GM19043 (cell line): ENCODE measurements around the gene TMEM120B.
A peak's percentile ranks its signal among the peaks of the same experiment; 100 is the strongest.
"Not testable (repeated sequence)": the region's sequence is repeated elsewhere in the genome, so short reads cannot be mapped to it uniquely, and the experiment has no call there.

Experiments used
- ATAC-seq: cut with Tn5 transposase; IDR thresholded peaks from one replicate; pipeline ENCODE4 v1.9.1; 2021; ENCODE audit warnings: low read depth; ENCODE audit not compliant: unreplicated experiment

TMEM120B gene

DNA sequence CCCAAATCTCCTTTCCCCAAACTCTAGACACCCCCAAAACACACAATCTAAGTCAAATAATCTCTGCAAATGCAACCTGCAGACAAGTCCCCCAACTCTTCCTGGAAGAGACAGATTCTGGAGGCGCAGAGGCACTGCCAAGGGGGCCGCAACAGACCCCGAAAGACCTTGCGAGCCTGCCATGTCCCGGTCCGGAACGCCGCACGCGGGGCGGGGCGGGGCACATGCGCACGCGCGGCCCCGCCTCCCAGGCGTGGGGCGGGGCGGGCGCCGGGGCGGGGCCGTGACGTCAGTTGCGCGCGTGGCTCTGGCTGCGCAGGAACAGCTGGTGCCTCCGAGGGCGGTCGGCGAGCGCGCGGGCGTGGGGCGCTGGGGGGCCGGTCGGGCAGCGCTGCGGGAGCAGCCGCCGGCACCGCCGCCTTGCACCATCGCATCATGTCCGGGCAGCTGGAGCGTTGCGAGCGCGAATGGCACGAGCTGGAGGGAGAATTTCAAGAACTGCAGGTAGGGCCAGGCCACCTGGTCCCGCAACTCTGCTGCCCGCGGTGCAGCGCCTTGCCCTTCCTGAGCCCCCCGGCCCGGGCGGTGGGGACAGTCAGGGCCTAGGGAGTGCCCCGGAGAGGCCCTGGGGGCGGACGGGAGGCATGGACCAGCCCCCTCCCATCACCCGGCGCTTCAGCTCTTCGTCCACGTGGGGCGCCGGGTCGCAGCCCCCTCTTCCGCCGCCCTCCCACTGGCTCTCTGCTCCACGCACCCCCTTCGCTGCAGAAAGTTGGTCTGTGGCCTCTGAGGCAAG is at the start of gene TMEM120B:
TMEM120B (plus strand) TSS at position 292 of the 796 bp plus-strand sequence; CDS start at position 436, 144 bp downstream.
- peak; percentile 70 for ATAC-seq

DNA sequence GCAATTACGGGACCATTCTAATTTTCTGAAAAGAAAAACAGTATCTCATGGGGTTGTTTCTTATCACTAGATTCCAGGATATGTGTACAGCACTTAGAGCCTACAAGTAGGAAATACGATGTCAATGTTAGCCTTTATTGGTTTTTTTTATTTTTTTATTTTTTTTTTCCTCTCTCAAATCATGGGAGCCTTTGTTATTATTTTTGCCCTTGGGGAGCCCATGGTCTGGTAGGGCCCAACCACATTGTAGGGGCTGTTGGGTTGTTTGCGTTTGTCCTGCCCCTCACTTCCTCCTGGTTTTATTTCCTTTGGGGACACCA is 49.0 kb upstream of the TMEM120B start:
- no peak for ATAC-seq

DNA sequence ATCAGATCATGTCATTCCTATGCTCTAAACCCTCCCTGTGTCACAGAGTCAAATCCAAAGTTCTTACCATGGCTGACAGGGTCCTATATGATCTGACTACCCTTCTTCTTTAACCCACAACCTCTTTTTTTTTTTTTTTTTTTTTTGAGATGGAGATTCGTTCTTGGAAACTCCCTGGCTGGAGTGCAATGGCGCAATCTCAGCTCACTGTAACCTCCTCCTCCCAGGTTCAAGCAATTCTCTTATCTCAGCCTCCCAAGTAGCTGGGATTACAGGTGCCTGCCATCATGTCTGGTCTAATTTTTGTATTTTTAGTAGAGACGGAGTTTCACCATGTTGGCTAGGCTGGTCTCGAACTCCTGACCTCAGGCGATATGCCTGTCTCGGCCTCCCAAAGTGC is 45.7 kb upstream of the TMEM120B start:
- ATAC-seq, result not testable (repeated sequence)

DNA sequence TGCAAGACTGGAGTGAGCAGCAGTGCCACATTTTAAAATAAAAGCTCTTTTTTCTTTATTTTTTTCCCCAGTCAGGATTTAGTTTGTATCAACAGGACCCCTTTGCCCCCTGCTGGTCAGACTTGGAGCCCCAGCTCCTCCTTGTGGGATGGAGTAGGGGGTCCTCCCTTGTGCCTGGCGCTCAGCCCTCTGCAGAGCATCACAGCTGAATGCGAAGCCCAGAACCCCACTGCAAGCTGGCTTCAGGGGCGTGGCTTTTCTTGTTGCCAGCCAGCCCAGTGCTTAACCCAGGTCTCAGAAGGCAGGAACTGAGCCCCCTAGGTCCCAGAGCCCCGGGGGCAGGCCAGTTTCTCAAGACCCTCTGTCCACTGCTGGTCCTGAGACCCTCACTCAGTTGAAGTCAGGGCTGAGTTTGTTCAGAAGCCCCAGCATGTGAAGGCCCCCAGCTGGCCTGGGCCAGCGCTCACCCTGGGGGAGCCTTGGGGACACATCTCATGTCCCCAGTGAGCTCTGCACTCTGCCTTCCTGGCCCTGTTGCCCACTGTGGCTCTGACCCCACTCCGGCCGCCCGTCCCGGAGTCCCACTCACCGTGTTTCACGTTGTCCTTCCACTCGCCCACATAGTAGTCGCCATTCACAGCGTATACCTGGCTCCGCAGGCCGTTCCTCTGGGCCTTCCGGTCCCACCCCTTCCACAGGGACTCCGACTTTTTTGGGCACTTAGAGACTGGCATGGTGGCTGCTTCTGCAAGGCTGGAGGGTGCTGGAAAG is 43.6 kb upstream of the TMEM120B start:
- ATAC-seq, result no peak

DNA sequence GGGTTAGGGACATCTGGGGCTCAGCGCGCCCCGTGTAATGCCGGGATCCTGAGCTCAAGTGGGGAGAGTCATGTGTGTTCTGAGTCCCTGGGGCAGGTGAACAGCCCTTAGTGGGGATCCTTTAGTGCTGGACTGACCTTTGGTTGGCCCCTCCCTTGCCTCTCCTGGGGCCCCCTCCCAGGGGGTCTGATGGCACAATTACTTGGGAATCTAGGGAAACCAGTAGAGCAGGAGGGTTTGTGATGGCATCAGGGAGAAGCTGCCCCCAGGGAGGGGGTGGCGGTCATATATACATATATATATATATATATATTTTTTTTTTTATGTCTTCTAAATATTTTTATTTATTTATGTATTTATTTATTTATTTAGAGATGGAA is 43.0 kb upstream of the TMEM120B start, which contains the start of gene MORN3:
MORN3 (minus strand) TSS at position 134 of the 380 bp plus-strand sequence. CDS start 171 bp downstream, outside the sequence.
- ATAC-seq, result no peak

DNA sequence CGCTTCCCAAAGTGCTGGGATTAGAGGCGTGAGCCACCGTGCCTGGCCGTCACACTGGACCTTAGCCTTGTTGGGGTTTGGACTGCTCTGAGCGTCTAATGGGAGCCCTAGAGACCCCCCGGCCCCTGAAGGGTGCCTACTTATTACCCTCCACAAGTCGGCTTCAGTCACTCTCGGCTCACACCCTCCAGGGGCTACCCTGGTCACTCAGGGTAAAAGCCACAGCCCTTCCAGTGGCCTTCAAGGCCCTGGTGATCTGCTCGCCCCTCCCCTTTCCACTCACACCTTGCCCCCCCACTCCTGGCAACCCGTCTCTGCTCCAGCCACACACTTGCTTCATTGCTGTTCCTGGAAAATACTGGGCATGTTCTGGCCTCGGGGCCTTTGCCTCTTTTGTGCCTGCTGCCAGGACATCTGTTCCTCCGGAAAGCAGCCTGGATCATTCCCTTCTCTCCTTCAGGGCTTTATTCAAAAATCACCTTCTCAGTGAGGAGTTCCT is 39.5 kb upstream of the TMEM120B start:
- no peak for ATAC-seq

DNA sequence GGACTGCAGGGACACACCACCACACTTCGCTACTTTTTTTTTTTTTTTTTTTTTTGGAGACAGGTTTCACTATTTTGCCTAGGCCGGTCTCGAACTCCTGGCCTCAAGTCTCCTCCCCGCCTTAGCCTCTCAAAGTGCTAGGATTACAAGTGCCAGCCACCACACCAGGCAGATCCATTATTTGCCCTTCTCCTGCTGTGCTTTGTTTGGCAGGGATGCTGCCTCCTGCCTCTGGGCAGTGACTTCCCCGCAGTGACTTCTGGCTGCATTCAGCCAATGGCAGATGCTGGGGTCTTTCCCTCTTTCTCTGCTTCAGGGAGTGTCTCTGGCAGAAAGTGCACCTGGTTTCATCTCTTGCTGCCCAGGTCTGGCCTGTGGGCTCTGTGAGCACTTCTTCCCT is 36.4 kb upstream of the TMEM120B start:
- ATAC-seq, result no peak

DNA sequence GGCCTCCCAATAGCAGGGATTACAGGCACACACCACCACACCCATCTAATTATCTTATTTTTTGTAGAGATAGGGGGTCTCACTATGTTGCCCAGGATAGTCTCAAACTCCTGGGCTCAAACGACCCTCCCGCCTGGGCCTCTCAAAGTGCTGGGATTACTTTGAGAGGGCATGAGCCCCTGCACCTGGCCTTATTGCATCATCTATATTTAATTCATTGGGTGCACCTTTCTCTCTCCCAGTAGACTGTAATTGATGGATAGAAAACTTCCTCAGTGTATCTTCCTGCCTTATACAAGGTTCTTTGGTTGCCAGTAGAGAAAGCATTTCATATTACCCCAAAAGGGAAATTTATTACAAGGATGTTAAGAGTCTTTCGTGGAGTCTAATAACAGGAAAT is 34.2 kb upstream of the TMEM120B start:
- ATAC-seq, result no peak

DNA sequence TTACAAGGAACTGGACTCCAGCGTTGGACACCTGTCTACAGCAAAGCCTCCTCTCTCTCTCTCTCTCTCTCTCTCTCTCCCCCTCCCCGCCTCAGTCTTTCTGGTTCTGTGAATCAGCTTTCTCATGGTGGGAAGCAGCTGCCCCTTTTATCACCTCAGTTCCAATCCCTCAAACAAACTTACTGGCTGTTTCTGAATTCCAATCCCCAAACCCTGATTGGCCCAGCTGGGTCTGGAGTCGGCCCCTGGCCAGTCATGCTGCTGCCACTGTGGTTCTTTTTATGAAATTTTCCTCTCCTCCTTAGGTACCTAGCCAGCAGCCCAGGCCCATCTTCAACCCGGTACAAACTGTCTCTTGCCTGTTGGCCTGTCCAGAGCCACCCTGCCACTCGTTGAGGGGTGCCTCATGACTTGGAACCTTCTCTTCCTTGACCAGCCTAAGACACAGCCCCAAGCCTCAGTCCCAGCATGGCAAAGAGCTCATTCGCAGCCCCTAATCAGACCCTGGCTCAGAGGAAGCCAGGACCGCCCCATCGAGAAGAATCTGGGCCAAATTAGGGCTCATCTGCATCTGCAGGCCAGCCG is 33.7 kb upstream of the TMEM120B start:
- no peak for ATAC-seq

DNA sequence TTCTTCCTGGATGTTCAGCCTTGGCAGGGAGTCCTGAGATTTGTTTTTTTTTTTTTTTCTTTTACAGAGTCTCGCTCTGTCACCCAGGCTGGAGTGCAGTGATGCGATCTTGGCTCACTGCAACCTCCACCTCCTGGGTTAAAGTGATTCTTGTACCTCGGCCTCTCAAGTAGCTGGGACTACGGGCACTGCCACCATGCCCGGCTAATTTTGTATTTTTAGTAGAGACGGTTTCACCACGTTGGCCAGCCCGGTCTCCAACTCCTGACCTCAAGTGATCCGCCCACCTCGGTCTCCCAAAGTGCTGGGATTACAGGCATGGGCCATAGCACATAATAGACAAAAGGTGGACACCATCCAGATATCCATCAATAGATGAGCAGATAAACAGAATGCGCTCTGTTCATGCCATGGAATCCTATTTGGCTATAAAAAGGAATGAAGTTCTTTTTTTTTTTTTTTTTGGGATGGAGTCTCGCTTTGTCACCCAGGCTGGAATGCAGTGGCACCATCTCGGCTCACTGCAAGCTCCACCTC is 32.8 kb upstream of the TMEM120B start:
- ATAC-seq, result not testable (repeated sequence)

DNA sequence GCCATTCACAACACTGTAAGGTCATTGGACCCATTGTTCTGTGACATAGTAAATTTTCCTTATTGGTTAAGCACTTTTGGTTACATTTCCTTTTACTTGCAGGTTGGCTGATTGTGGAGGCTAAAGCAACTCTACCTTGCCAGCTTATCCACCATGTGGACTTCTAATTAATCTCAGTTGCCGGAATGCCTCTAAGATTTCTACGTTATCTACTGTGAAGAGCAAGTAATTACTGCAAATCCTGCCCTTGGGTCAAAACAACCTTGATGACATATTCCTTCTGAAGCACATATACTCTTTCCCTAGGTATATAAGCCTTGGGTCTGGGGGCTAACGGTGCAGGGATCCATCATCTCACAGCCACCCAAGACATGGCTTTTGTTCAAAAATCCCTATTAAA is 23.6 kb upstream of the TMEM120B start:
- no peak for ATAC-seq

DNA sequence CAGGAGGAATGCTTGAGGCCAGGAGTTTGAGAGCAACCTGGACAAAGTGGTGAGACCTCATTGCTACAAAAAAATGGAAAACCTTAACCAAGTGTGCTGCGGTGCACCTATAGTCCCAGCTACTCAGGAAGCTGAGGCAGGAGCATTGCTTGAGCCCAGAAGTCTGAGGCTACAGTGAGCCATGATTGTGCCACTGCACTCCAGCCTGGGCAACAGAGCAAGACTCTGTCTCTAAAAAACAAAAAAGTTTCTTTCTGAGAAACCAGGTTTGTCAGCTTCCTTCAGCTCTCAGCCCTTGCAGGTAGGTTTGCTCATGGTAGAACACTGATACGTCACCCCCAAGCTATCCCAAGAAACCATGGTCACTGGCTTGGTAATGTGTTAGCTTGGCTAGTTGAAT is 23.1 kb upstream of the TMEM120B start:
- ATAC-seq, result no peak

DNA sequence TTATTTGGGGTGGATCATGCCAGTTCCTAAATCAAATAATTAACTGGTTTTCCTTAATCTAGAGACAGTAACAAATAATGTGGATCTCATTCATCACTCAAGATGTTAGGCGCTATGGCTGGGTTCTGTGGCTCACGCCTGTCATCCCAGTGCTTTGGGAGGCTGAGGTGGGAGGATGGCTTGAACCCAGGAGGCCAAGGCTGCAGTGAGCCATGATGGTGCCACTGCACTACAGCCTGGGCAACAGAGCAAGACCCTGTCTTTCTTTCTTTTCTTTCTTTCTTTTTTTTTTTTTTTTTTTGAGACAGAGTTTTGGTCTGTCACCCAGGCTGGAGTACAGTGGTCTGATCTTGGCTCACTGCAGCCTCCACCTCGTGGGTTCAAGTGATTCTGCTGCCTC is 19.8 kb upstream of the TMEM120B start:
- ATAC-seq, result not testable (repeated sequence)

DNA sequence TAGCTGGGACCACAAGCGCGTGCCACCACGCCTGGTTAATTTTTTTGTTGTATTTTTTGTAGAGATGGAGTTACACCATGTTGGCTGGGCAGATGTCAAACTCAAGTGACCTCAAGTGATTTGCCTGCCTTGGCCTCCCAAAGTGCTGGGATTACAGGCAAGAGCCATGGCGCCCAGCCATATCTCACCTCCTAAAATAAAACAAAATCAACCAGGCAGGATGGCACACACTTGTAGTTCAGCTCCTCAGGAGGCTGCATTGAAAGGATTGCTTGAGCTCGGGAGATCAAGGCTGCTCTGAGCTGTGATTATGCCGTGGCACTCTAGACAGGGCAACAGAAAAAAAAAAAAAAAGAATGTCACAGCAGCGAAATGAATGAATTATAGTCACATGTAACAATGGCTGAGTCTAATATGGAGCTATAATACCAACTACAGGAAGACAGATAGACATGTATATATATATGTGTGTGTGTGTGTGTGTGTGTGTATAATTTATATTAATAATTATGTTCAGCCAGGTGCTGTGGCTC is 19.3 kb upstream of the TMEM120B start:
- ATAC-seq, result no peak

DNA sequence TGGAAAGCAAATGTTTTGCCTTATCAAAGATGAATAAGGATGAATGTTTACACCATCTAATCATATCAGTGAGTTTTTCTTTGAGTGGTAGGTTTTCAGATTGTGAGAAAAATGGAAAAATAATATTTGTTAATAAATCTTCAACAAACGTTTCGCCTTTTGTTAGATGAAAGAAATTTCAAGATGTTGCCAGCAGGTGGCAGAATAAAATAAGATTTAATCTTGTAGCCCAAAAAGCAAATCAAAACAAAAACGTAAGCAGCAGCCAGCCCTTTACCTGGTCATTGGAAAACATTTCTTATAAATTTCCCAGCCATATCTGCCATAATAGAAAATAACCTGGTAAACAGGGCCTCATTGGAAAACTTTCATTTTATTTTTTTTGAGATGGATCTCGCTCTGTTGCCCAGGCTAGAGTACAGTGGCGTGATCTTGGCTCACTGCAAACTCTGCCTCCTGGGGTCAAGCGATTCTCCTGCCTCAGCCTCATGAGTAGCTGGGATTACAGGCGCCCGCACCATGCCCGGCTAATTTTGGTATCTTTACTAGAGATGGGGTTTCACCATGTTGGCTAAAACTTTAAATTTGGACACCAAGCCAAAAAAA is 15.4 kb upstream of the TMEM120B start:
- no peak for ATAC-seq

DNA sequence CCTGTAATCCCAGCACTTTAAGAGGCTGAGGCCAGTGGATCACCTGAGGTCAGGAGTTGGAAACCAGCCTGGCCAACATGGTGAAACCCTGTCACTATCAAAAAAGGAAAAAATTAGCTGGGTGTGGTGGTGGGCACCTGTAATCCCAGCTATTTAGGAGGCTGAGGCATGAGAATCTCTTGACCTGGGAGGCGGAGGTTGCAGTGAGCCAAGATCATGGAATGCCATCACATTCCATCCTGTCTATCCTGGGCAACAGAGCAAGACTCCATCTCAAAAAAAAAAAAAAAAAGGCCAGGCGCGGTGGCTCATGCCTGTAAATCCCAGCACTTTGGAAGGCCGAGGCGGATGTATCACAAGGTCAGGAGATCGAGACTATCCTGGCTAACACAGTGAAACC is 14.7 kb upstream of the TMEM120B start:
- ATAC-seq, result not testable (repeated sequence)

DNA sequence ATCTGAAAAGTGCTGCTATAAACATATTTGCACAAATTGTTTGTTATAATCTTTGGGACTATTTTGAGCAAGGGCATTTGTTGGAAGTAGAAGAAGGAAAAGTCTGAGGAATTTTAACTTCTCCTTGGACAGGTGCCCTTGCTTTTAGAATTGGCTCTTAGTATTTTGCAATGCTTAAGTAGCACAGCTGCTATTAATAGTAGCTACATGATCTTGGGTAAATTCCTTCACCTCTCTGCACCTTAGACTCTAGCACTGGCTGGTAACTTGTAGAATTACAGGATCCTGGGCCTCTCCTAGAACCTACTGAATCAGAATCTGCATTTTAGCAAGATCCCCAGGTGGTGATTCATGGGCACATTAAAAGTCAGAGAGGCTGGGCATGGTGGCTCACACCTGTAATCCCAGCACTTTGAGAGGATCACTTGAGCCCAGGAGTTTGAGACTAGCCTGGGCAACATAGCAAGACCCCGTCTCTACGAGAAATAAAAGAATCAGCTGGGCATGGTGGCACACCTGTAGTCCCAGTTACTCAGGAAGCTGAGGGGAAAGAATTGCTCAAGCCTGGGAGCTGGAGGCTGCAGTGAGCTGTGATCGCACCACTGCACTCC is 10.8 kb upstream of the TMEM120B start:
- no peak for ATAC-seq

DNA sequence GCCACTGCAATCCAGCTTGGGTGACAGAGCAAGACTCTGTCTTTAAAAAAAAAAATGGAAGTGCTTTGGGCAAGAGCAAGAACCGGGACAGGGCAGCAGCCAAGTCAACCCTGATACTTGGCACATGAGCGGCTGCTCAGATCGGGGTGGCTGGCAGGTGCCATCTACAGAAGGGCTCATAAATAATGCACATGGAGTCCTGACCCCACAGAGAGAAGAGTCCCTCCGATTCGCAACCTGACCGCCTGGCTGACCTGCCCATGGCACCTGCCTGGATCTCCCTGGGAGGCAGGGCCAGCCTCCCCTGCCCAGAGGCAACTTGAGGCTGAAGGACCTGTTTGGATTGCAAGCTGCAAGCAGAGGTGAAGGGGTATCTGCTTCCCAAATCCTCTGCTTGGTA is 9.6 kb upstream of the TMEM120B start:
- ATAC-seq, result no peak

DNA sequence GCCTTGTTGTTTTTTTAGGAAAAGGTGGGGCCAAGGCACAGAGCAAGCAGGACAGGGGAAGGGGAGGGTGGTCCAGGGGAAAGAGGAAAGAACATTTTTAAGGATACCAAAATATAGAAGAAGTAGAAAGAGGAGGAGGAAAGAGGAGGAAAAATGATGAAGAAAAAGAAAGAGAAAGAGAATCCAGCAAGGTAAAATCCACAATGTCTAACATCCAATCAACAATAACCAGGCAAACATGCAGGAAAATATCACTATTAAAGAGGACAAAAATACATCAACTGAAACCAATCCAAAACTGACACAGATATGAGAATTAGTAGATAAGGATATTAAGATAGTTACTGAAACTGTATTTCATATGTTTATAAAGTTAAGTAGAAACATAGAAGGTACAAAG is 7.0 kb upstream of the TMEM120B start:
- no peak for ATAC-seq
